Measurements from ENCODE around the gene DDX39A. TPM values are rescaled to one million over a fixed set of nuclear protein-coding genes. Genes with fewer than 3 reads are reported as not detected.
"Not testable (repeated sequence)": the region's sequence is repeated elsewhere in the genome, so short reads cannot be mapped to it uniquely, and the experiment has no call there.

DDX39A gene
- total and polyA plus RNA-seq, 3 donors from 2014 or later: 218 to 323 (median 295) TPM

DNA sequence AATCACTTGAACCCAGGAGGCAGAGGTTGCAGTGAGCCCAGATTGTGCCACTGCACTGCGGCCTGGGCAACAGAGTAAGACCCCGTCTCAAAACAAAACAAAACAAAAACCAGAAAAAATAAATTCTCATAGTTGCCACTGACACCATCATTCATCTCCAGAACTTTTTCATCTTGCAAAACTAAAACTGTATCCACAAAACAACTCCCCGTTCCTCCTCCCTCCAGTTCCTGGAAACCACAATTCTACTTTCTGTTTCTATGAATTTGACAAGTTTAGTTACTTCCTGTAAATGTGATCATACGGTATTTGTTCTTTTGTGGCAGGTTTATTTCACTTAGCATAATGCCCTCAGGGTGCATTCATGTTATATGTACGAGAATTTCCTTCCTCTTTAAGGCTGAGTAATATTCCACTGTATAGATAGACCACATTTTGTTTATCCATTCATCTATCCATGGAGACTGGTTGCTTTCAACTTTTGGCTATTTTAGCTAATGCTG, 51.1 kb downstream of the DDX39A start:
- WGBS, 2 donors: 81 to 82% methylated on average over 5 of the region's 5 CpGs
- no peak overlapping the region for H3K4me3 ChIP-seq
- peaks cover 12% of the 10 kb centered on the region for H3K4me1 ChIP-seq
- TF ChIP-seq POLR2A (IDR thresholded peaks at IDR 0.05) (no peak), CTCF (IDR thresholded peaks at IDR 0.05) (no peak)
- DNase-seq: no peak
- no peaks in the 10 kb centered on the region for H3K27me3 ChIP-seq
- H3K9me3 ChIP-seq: no peaks in the 10 kb centered on the region
- H3K36me3 ChIP-seq (ENCODE audit: low read depth, missing control alignments): no peaks in the 10 kb centered on the region
- no peak overlapping the region for H3K27ac ChIP-seq
- intact Hi-C loops (cut with DNase I; ENCODE audit: low total_unique reads): no loop called here

DNA sequence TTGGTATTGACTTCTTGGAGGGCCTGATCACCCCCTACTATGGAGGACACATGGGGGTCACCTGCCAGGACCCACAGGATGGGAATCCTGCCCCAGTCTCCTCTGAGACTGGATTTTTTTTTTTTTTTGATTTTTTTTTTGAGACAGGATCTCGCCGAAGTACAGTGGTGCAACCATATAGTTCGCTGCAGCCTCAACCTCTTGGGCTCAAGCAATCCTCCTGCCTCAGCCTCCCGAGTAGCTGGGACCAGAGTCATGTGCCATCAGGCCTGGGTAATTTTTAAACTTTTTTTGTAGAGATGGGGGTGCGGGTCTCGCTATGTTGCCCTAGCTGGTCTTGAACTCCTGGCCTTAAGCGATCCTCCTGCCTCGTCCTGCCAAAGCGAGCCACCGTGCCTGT, 52.1 kb downstream of the DDX39A start:
- H3K36me3 ChIP-seq (ENCODE audit: low read depth, missing control alignments): no peaks in the 10 kb centered on the region
- no peaks in the 10 kb centered on the region for H3K9me3 ChIP-seq
- H3K27ac ChIP-seq: no peak overlapping the region
- no peaks in the 10 kb centered on the region for H3K27me3 ChIP-seq
- no peak for TF ChIP-seq POLR2A (IDR thresholded peaks at IDR 0.05)
- TF ChIP-seq CTCF (IDR thresholded peaks at IDR 0.05): no peak
- 95 to 98% methylated on average over 10 of the region's 10 CpGs for WGBS, 2 donors
- peaks cover 13% of the 10 kb centered on the region for H3K4me1 ChIP-seq
- intact Hi-C loops (cut with DNase I; ENCODE audit: low total_unique reads): no loop called here
- no peak for DNase-seq
- no peak overlapping the region for H3K4me3 ChIP-seq

GRCh38 chr19:14366529-14366928, 52.6 kb downstream of the DDX39A start:
- H3K4me1 ChIP-seq: peaks cover 13% of the 10 kb centered on the region
- no peak overlapping the region for H3K4me3 ChIP-seq
- no peaks in the 10 kb centered on the region for H3K36me3 ChIP-seq (ENCODE audit: low read depth, missing control alignments)
- no peaks in the 10 kb centered on the region for H3K9me3 ChIP-seq
- H3K27ac ChIP-seq: no peak overlapping the region
- TF ChIP-seq POLR2A (IDR thresholded peaks at IDR 0.05): no peak
- WGBS, 2 donors: 53 to 62% methylated on average over 3 of the region's 3 CpGs
- intact Hi-C loops (cut with DNase I; ENCODE audit: low total_unique reads): no loop called here
- DNase-seq: peak; percentile 48
- H3K27me3 ChIP-seq: no peaks in the 10 kb centered on the region

GRCh38 chr19:14364098-14364443, 55.1 kb downstream of the DDX39A start:
- 38 to 43% methylated on average over 9 of the region's 9 CpGs for WGBS, 2 donors
- DNase-seq; H3K36me3 ChIP-seq (ENCODE audit: low read depth, missing control alignments); H3K9me3 ChIP-seq; intact Hi-C loops (cut with DNase I; ENCODE audit: low total_unique reads); H3K27me3 ChIP-seq: not testable (repeated sequence)
- Histone ChIP-seq H3K4me3 (peak overlapping the region in 1 of 2 donors; percentile 11), H3K4me1 (peaks cover 13% of the 10 kb centered on the region), H3K27ac (peak overlapping the region; percentile 36 to 50)

DNA sequence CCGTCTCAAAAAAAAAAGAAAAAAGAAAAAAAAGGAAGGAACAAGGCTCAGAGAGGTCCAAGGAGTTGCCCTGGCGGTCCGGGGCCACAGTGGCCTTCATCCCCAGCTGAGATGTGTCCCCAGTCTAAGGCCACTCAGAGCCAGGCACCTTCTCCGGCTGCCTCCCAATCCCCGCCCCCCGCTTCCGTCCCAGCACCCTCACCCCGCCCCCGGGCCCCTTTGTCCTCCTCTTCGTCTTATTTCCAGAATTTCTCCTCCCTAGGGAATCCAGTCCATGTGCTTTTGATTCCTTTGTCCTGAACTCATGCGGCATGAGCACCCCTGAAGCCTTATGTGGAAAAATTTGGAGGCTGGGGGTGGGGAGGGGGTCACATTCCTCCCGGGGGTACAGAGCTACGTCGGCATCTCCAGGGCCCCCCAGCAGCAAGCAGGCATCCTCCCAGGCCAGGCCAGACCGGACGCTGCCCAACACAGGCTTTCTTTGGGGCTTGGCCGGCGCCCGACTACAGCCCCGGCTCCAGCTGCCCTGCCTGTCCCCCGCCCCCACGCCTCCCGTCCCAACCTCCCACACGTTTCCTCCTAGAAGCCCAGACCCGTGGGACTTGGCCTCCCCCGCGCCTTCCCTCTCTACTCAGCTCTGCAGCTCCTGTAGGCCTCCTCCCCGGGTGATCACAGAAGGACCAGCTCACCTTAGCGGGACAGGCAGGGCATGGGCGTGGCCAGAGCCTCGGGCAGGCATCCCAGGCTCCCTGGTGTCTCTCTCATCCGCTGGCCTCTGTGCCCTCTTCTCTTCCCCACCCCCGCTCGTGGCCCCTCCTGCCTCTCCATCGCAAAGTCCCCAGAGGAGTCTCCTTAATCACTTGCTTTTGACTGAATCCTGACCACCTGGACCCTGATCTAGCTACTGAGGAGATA, 55.7 kb downstream of the DDX39A start:
- H3K27ac ChIP-seq: peak overlapping the region; percentile 36 to 81
- H3K9me3 ChIP-seq: no peaks in the 10 kb centered on the region
- H3K4me1 ChIP-seq: peaks cover 13% of the 10 kb centered on the region
- H3K4me3 ChIP-seq: peak overlapping the region; percentile 11 to 21
- intact Hi-C loops (cut with DNase I; ENCODE audit: low total_unique reads): no loop called here
- WGBS, 2 donors: 1 to 3% methylated on average over 21 to 35 of the region's 35 CpGs
- no peaks in the 10 kb centered on the region for H3K36me3 ChIP-seq (ENCODE audit: low read depth, missing control alignments)
- no peaks in the 10 kb centered on the region for H3K27me3 ChIP-seq
- TF ChIP-seq POLR2A (IDR thresholded peaks at IDR 0.05): no peak
- TF ChIP-seq CTCF (IDR thresholded peaks at IDR 0.05): no peak
- DNase-seq: peak; percentile 93
